Stimulated activated CD4-positive, alpha-beta T cell treated with anti-CD3 and anti-CD28 coated beads, Interleukin-15, amount 100 ng/mL, for 48 hours (primary cell): ENCODE data around the gene AIFM3.
"Not testable (repeated sequence)": the region's sequence is repeated elsewhere in the genome, so short reads cannot be mapped to it uniquely, and the experiment has no call there.

Experiments used
- DNase-seq, 2 donors: peaks; one replicate each; pipeline ENCODE4 v3.0.0-alpha.2; 2020; ENCODE audit warnings: low read depth in 2 of 2

Gene AIFM3

DNA sequence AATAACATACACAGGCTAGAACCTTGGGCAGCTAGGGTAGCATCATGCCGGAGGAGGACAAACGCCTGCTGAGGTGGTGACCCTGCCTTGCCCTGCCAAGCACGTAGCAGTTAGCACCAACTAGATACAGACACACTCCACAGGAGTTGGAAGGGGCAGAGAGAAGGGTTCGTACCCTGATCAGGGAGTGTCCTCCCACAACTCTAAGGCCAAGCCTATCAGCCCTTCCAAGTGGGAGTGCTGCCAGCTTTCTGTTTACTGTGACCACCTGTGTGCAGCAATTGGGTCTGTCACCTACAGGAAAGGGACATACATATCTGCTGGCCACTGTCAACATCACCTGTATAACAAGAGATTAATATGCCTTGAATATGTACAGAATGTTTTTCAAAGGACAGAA, 36.7 kb downstream of the AIFM3 start:
- DNase-seq: no peak

GRCh38 chr22:21009208-21009607, 42.2 kb downstream of the AIFM3 start:
- DNase-seq: not testable (repeated sequence)

DNA sequence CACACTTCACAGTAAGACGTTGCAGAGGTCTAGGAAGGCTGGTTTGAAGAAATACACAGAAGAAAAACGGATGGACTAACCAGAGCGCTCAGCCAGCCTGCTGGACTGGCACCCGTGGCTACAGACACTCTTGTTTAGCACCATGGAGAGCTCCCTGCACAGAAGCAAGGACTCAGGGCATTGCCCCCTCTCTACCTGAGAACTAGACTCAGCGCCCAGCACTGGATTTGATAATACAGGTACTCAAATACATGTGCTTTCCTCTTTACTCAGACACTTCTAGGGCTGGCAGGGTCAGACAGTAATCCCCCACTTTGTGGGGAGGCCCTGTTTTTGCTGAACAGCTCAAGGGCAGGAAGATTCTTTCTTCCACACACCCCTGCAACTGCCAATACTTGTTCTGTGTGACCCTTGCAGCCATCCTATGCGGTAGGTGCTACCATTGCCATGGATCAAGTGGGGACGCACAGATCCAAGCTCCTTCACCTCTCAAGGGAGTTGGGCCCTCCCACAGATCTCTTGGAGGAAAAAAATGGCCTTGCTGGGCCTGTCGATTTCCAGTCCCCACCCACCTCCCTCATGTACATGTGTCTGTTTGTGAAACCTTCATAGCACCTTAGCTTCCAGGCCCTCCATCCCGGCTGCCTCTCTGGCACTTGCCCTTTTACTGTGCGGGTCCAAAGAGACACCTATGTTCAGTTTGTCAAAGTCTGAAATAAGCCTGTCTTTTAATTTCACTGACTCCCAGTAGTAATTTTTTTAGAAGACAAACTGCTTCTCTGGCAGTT, 42.8 kb downstream of the AIFM3 start:
- DNase-seq: no peak

DNA sequence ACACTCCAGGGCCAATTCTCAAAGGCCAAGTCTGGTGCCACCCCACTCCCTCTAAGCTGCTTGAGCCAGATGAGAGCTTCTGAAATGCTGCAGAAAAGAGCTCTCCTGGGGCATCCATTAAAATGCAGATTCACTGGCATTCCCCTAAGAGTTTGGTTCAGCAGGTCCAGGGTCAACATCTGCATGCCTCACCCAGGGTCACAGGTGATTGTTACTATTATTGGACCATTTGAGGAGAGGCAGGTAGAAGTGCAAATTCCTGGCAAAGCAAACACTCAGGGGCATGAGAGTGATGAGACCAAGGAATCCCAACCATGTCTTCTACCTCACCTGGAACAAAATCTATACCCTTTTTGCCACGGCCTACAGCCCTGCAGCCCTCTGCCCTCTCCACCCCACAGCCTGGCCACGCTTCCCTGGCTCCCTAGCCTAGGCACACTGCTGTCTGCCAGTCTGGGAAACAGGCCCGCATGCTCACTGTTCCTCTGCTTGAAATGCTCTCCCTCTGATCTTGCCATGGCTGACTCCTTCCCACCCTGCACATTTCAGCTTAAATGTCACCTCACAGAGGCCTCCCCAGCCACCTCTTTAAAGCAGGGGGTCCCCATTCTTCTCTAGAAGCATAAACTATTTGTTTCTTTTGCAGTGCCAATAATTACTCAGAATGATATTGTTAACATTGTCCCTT, 43.5 kb downstream of the AIFM3 start:
- DNase-seq: no peak

- DNase-seq: no peak
Measured at GRCh38 chr22:21012446-21013407, 45.7 kb downstream of the AIFM3 start.

GRCh38 chr22:21013657-21014201, 46.7 kb downstream of the AIFM3 start:
- DNase-seq: no peak

DNA sequence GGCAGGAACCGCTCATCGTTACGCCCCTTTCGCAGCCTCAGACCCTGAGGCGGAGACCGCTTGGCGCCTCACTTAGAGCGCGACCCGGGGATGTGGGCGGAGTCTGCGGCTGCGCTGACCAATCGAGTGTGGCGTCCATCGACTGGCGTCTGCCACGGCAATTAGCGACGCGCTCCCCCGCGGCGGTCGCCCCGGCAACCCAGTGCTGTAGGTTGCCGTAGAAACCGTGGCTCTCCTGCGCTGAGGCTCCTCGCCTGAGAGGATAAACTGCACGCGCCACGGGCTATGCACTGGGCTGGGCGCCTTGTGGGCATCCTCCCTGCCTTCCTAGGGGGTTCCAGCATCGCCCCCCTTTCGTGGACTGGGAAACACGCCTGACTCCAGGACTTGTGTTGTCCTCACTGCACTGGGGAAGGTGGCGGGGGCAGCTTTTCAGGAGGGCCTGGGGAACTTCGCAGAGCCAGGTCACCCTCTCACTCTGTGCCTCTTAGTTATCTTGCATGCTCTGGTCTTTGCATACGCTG, 47.2 kb downstream of the AIFM3 start:
- DNase-seq: peak; percentile 71 to 86

- DNase-seq: no peak
Measured at GRCh38 chr22:21014726-21015465, 47.8 kb downstream of the AIFM3 start, which contains the start of gene P2RX6. TSS of gene P2RX6 (plus strand) at chr22:21015165. CDS start at chr22:21015175, 10 bp downstream.

DNA sequence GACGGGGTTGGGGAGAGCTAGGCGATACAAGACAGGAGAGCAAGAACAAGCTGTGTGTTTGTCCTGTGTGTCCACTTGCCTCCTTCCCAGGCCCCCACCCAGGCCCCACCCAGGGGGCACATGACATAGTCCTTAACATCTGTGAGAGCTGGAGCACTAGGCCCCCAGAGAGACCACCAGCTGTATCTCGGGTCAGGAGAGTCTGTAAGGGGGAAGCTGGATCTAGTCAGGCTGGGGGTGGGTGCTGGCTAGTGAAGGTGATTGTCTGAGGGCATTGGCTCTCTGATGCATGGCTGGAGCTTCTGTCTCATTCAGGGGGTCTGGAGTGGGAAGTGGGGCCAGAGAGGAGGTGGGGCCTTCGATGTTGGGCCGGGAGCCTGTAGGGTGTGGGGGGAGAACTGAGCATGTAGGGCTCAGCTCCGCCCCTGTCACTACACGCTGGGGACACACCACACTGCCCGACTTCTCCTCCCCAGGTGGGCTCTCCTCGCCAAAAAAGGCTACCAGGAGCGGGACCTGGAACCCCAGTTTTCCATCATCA, 48.5 kb downstream of the AIFM3 start:
- DNase-seq: no peak

DNA sequence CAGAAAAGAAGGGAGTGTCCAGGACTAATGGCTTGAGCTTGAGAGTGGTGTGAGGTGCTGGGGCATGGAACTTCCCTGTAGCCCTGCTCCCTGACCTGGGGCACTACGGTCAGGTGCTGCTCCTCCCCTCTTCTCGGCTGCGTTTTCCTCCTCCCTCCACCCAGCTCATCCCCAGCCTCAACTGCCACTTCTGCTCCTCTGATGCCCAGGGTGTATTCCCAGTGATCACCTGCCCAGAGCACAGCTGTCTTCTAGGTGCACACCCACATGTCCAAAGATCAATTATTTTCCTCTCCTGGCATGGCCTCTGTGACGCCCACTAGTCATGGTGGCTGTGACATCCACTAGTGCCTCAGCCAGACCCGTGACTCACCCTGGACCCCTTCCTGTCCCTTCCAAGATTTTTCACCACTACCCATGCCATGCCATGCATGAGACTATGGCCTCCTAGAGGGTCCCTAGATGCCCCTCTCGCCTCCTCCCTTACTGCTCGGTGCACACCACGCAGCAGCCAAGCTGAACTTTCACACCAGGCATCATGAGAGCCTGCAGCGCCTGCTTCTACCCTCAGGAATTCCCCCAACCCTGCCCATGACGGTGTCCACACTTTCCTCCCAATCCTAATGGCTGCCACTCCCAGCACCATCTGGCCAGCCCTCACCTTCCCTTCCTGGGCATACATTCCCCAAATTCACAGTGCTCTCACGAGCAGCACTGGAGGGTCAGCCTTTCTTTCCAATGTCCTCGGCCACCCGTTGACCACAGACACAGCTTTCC, 49.8 kb downstream of the AIFM3 start:
- no peak for DNase-seq

DNA sequence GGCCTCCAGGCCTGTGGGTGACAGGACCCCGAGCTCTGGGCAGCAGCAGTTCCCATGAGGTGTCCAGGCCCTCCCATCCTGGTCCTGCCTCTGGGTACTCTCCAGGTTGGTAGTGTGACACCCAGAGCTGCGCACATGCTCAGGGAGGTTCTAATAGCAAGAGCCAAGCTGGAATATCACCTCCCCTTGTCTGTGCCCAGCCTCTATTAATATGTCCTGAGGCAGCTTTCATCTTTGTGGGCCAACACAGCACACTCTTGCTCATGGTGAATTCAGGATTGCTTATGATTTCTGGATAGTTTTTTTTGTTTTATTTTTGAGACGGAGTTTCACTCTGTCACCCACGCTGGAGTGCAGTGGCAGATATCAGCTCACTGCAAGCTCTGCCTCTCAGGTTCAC, 51.3 kb downstream of the AIFM3 start:
- no peak for DNase-seq

- DNase-seq: no peak
Measured at GRCh38 chr22:21020802-21021429, 53.9 kb downstream of the AIFM3 start.

- no peak for DNase-seq
Measured at GRCh38 chr22:21022507-21022906, 55.5 kb downstream of the AIFM3 start.

DNA sequence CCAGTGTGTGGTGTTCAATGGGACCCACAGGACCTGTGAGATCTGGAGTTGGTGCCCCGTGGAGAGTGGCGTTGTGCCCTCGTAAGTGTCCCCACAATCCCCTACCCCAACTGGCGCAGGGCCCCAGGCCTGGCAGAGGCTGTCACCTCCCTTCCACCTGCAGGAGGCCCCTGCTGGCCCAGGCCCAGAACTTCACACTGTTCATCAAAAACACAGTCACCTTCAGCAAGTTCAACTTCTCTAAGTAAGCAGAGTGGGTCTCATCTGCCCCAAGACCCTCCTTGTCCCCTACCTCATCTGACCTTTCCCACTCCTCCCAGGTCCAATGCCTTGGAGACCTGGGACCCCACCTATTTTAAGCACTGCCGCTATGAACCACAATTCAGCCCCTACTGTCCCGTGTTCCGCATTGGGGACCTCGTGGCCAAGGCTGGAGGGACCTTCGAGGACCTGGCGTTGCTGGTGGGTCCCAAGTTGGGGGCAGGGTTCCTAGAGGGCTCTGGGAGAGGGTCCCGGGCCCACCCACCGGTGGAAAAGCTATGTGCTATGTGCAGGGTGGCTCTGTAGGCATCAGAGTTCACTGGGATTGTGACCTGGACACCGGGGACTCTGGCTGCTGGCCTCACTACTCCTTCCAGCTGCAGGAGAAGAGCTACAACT, 56.0 kb downstream of the AIFM3 start:
- DNase-seq: no peak

- DNase-seq: no peak
Measured at GRCh38 chr22:21025266-21025665, 58.2 kb downstream of the AIFM3 start.

GRCh38 chr22:21025763-21026755, 59.0 kb downstream of the AIFM3 start:
- no peak for DNase-seq
